Measurements from ENCODE around the gene TMEM182. TPM values are rescaled to one million over a fixed set of nuclear protein-coding genes. Genes with fewer than 3 reads are reported as not detected.

The TMEM182 gene
- polyA plus RNA-seq, 1 donor from 2014 or later = 3.8 TPM

DNA sequence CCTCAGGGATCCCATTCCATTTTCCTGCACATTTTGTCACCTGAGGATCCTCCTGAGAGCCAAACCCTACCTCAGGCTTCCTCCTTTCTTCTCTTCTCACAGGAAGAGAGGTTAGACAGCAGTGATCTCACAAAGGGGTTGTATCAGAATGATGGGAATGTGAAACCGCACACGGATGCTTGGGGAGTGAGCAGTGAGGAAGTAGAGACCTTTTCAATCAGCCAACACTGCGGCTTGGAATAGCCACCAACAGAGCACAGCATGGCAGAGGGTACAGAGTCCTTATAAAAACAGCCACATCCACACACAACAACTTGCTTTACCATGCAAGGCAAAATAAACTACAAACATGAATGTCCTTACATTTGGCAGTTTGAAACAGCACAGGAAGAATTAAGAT lies 8.7 kb downstream of the TMEM182 start:
- H4K20me1 ChIP-seq (ENCODE audit: insufficient read depth) = no peaks in the 10 kb centered on the region
- no peaks in the 10 kb centered on the region for H3K9me3 ChIP-seq (ENCODE audit: low read length)
- H3K79me2 ChIP-seq (replicated peaks; ENCODE audit: insufficient read depth, low read length) = no peaks in the 10 kb centered on the region
- no peak overlapping the region for H3K4me3 ChIP-seq (ENCODE audit: low read length)
- TF ChIP-seq SMC3 (conservative IDR thresholded peaks at IDR 0.05; ENCODE audit: poor library complexity) = no peak
- TF ChIP-seq EP300 (conservative IDR thresholded peaks at IDR 0.05; ENCODE audit: poor library complexity, severe bottlenecking) = no peak
- no peak for TF ChIP-seq EZH2 (IDR thresholded peaks at IDR 0.05; ENCODE audit: borderline replicate concordance, insufficient read depth, low read length, poor library complexity, severe bottlenecking)
- TF ChIP-seq, protein P1, sequence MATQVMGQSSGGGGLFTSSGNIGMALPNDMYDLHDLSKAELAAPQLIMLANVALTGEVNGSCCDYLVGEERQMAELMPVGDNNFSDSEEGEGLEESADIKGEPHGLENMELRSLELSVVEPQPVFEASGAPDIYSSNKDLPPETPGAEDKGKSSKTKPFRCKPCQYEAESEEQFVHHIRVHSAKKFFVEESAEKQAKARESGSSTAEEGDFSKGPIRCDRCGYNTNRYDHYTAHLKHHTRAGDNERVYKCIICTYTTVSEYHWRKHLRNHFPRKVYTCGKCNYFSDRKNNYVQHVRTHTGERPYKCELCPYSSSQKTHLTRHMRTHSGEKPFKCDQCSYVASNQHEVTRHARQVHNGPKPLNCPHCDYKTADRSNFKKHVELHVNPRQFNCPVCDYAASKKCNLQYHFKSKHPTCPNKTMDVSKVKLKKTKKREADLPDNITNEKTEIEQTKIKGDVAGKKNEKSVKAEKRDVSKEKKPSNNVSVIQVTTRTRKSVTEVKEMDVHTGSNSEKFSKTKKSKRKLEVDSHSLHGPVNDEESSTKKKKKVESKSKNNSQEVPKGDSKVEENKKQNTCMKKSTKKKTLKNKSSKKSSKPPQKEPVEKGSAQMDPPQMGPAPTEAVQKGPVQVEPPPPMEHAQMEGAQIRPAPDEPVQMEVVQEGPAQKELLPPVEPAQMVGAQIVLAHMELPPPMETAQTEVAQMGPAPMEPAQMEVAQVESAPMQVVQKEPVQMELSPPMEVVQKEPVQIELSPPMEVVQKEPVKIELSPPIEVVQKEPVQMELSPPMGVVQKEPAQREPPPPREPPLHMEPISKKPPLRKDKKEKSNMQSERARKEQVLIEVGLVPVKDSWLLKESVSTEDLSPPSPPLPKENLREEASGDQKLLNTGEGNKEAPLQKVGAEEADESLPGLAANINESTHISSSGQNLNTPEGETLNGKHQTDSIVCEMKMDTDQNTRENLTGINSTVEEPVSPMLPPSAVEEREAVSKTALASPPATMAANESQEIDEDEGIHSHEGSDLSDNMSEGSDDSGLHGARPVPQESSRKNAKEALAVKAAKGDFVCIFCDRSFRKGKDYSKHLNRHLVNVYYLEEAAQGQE (IDR thresholded peaks at IDR 0.05; ENCODE audit: borderline replicate concordance) = no peak
- no peak for TF ChIP-seq RAD21 (conservative IDR thresholded peaks at IDR 0.05)
- TF ChIP-seq TAF1 (IDR thresholded peaks at IDR 0.05; ENCODE audit: low read depth) = no peak
- no peak for TF ChIP-seq MXI1 (conservative IDR thresholded peaks at IDR 0.05; ENCODE audit: poor library complexity, severe bottlenecking)
- TF ChIP-seq POLR2AphosphoS5 (IDR thresholded peaks at IDR 0.05) = no peak
- TF ChIP-seq, protein P2, sequence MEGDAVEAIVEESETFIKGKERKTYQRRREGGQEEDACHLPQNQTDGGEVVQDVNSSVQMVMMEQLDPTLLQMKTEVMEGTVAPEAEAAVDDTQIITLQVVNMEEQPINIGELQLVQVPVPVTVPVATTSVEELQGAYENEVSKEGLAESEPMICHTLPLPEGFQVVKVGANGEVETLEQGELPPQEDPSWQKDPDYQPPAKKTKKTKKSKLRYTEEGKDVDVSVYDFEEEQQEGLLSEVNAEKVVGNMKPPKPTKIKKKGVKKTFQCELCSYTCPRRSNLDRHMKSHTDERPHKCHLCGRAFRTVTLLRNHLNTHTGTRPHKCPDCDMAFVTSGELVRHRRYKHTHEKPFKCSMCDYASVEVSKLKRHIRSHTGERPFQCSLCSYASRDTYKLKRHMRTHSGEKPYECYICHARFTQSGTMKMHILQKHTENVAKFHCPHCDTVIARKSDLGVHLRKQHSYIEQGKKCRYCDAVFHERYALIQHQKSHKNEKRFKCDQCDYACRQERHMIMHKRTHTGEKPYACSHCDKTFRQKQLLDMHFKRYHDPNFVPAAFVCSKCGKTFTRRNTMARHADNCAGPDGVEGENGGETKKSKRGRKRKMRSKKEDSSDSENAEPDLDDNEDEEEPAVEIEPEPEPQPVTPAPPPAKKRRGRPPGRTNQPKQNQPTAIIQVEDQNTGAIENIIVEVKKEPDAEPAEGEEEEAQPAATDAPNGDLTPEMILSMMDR (IDR thresholded peaks at IDR 0.05; ENCODE audit: poor library complexity, severe bottlenecking) = no peak
- H3K27ac ChIP-seq (ENCODE audit: low read length) = no peak overlapping the region
- H3F3A ChIP-seq (ENCODE audit: insufficient read depth, low read length, poor library complexity, severe bottlenecking) = no peaks in the 10 kb centered on the region
- no peaks in the 10 kb centered on the region for H3K27me3 ChIP-seq (ENCODE audit: insufficient read depth, low read depth, low read length)
- H3K9ac ChIP-seq (ENCODE audit: low read length) = no peak overlapping the region
- no peak overlapping the region for H2AFZ ChIP-seq (ENCODE audit: low read depth, low read length)
- H3K9me2 ChIP-seq (ENCODE audit: insufficient read depth, low read length) = no peaks in the 10 kb centered on the region
- H3K36me3 ChIP-seq (ENCODE audit: insufficient read depth, low read length) = no peaks in the 10 kb centered on the region
- no peak overlapping the region for H3K4me2 ChIP-seq (ENCODE audit: low read length)

DNA sequence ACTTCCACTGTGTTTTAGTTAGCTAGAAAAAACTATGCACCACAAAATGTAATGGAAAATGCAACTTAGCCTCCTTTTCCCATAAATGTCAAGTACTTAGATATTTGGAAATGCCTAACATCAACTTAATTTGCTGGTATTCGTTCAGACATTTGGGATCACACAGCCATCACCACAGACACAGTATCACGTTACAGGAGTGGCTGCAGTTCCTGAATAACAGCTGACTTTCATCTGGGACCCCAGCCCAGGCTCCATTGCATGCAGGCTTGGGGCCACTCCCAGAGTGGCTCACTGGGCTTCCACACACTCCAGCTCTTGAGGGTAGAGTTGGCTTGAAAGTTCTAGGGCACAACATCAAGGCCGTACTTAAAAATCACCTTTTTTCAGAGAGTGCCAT lies 9.3 kb downstream of the TMEM182 start:
- Histone ChIP-seq H2AFZ (ENCODE audit: low read depth, low read length) (no peak overlapping the region), H3K27me3 (ENCODE audit: insufficient read depth, low read depth, low read length) (no peaks in the 10 kb centered on the region), H3K9me3 (ENCODE audit: low read length) (no peaks in the 10 kb centered on the region), H3F3A (ENCODE audit: insufficient read depth, low read length, poor library complexity, severe bottlenecking) (no peaks in the 10 kb centered on the region), H3K4me2 (ENCODE audit: low read length) (no peak overlapping the region), H3K27ac (ENCODE audit: low read length) (no peak overlapping the region), H3K4me3 (ENCODE audit: low read length) (no peak overlapping the region), H3K9ac (ENCODE audit: low read length) (no peak overlapping the region), H4K20me1 (ENCODE audit: insufficient read depth) (no peaks in the 10 kb centered on the region), H3K79me2 (replicated peaks; ENCODE audit: insufficient read depth, low read length) (no peaks in the 10 kb centered on the region), H3K36me3 (ENCODE audit: insufficient read depth, low read length) (no peaks in the 10 kb centered on the region), H3K9me2 (ENCODE audit: insufficient read depth, low read length) (no peaks in the 10 kb centered on the region)
- TF ChIP-seq, protein P2 (IDR thresholded peaks at IDR 0.05; ENCODE audit: poor library complexity, severe bottlenecking) = no peak
- TF ChIP-seq MXI1 (conservative IDR thresholded peaks at IDR 0.05; ENCODE audit: poor library complexity, severe bottlenecking) (no peak), EZH2 (IDR thresholded peaks at IDR 0.05; ENCODE audit: borderline replicate concordance, insufficient read depth, low read length, poor library complexity, severe bottlenecking) (no peak), RAD21 (conservative IDR thresholded peaks at IDR 0.05) (no peak), TAF1 (IDR thresholded peaks at IDR 0.05; ENCODE audit: low read depth) (no peak), EP300 (conservative IDR thresholded peaks at IDR 0.05; ENCODE audit: poor library complexity, severe bottlenecking) (no peak), POLR2AphosphoS5 (IDR thresholded peaks at IDR 0.05) (no peak), SMC3 (conservative IDR thresholded peaks at IDR 0.05; ENCODE audit: poor library complexity) (no peak)
- TF ChIP-seq, protein P1 (IDR thresholded peaks at IDR 0.05; ENCODE audit: borderline replicate concordance) = no peak

Data from neural cell (in vitro differentiated cells).